Naive thymus-derived CD8-positive, alpha-beta T cell (primary cell): ENCODE measurements around the gene DEFB119. TPM values are rescaled to one million over a fixed set of nuclear protein-coding genes. Genes with fewer than 3 reads are reported as not detected.
"Not testable (repeated sequence)": the region's sequence is repeated elsewhere in the genome, so short reads cannot be mapped to it uniquely, and the experiment has no call there.

Experiments
- ATAC-seq, 2 donors: fragments of 150-1000 bp; cut with Tn5 transposase in 1 of 2; sonication (Bioruptor Pico), chemical (Tn5 transposase) in 1 of 2; 1 replicate in 1 of 2; 2 replicates in 1 of 2; pipeline ENCODE4 v1.10.0; 2021; ENCODE audit warnings: mild to moderate bottlenecking in 2 of 2, moderate library complexity in 2 of 2
- POLR2A ChIA-PET: fragments of 350-600 bp; sonication (Branson Sonifier 250); formaldehyde crosslinking; loops from one replicate; lab custom pipeline; 2021; ENCODE audit warnings: antibody characterized with exemption; lab: Charles Lee
- DNase-seq, 10 donors: peaks; one replicate each; pipeline versions ENCODE4 v3.0.0 to v3.0.0-alpha.2; 2020 to 2022
- H3K27ac Mint-ChIP-seq, 10 donors: one replicate each; pipeline ENCODE4 v1.8.0; 2020 to 2022; ENCODE audit warnings: mild to moderate bottlenecking in 10 of 10, mixed read lengths in 10 of 10, moderate library complexity in 4 of 10, inconsistent platforms in 1 of 10
- H3K27me3 Mint-ChIP-seq, 5 donors: one replicate each; pipeline ENCODE4 v1.8.0; 2021 to 2022; ENCODE audit warnings: mixed read lengths in 5 of 5
- H3K36me3 Mint-ChIP-seq, 3 donors: one replicate each; pipeline ENCODE4 v1.8.0; 2020 to 2022; ENCODE audit warnings: mixed read lengths in 3 of 3, mild to moderate bottlenecking in 2 of 3, inconsistent platforms in 1 of 3
- H3K4me1 Mint-ChIP-seq, 4 donors: one replicate each; pipeline ENCODE4 v1.8.0; 2021 to 2022; ENCODE audit warnings: mixed read lengths in 4 of 4
- H3K4me3 Mint-ChIP-seq, 10 donors: one replicate each; pipeline ENCODE4 v1.8.0; 2020 to 2022; ENCODE audit warnings: mild to moderate bottlenecking in 10 of 10, mixed read lengths in 10 of 10, moderate library complexity in 6 of 10, inconsistent platforms in 1 of 10
- H3K9me3 Mint-ChIP-seq, 9 donors: one replicate each; pipeline ENCODE4 v1.8.0; 2020 to 2022; ENCODE audit warnings: mixed read lengths in 9 of 9, mild to moderate bottlenecking in 3 of 9, inconsistent platforms in 1 of 9, moderate library complexity in 1 of 9
- polyA plus RNA-seq, 3 donors: library from polyadenylated mRNA; unstranded; fragments of 300-500 nt; fragmentation: Illumina TruSeq; gene quantifications; one replicate each; pipeline ENCODE4 v1.2.3, GENCODE V29; 2021
- total RNA-seq, 8 experiments: library from RNA in 2 of 8; stranded (reverse) in 2 of 8; gene quantifications; one replicate each; pipeline ENCODE4 v1.2.3 and lab custom pipeline; 2021 to 2026

The DEFB119 gene
- total and polyA plus RNA-seq, 5 experiments from 2014 or later, result not detected

- H3K4me1 Mint-ChIP-seq, result no peaks in the 10 kb centered on the region
- POLR2A ChIA-PET, result no interaction called here
- DNase-seq (no peak), ATAC-seq (no peak)
- H3K27ac Mint-ChIP-seq, result no peak overlapping the region
- peaks cover 4 to 12% (median 6%) of the 10 kb centered on the region in 5 donors for H3K27me3 Mint-ChIP-seq
- peaks cover 0 to 9% (median 0%) of the 10 kb centered on the region in 3 donors for H3K36me3 Mint-ChIP-seq
- H3K4me3 Mint-ChIP-seq, result no peak overlapping the region
- peaks cover 0 to 14% (median 7%) of the 10 kb centered on the region in 9 donors for H3K9me3 Mint-ChIP-seq
These were observed 16.0 kb downstream of the DEFB119 start for GRCh38 chr20:31374346-31374745.

GRCh38 chr20:31368301-31368700, 22.1 kb downstream of the DEFB119 start, which contains the start of gene DEFB118:
DEFB118 (plus strand) TSS chr20:31368601; CDS start chr20:31368651, 50 bp downstream.
- no peak within 1 kb of the TSS for H3K27ac Mint-ChIP-seq
- H3K27me3 Mint-ChIP-seq, result peaks cover 0 to 5% (median 3%) of the 10 kb centered on the region in 5 donors
- POLR2A ChIA-PET, result no interaction called here
- peaks cover 0 to 4% (median 0%) of the 10 kb centered on the region in 3 donors for H3K36me3 Mint-ChIP-seq
- no peaks in the 10 kb centered on the region for H3K4me1 Mint-ChIP-seq
- H3K9me3 Mint-ChIP-seq, result peaks cover 0 to 17% (median 8%) of the 10 kb centered on the region in 9 donors
- ATAC-seq (no peak), DNase-seq (no peak)
- H3K4me3 Mint-ChIP-seq, result no peak within 1 kb of the TSS

- H3K36me3 Mint-ChIP-seq, H3K4me1 Mint-ChIP-seq, ATAC-seq, POLR2A ChIA-PET, H3K27ac Mint-ChIP-seq, H3K27me3 Mint-ChIP-seq, DNase-seq, H3K4me3 Mint-ChIP-seq: not testable (repeated sequence)
- H3K9me3 Mint-ChIP-seq, result peaks cover 0 to 17% (median 10%) of the 10 kb centered on the region in 9 donors
These were observed 26.1 kb downstream of the DEFB119 start for GRCh38 chr20:31364272-31364671.

GRCh38 chr20:31363295-31363694, 27.1 kb downstream of the DEFB119 start:
- POLR2A ChIA-PET, result no interaction called here
- Mint-ChIP-seq H3K36me3 (no peaks in the 10 kb centered on the region), H3K4me1 (no peaks in the 10 kb centered on the region), H3K27me3 (peaks cover 0 to 4% (median 3%) of the 10 kb centered on the region in 5 donors), H3K9me3 (peaks cover 0 to 17% (median 10%) of the 10 kb centered on the region in 9 donors), H3K27ac (no peak overlapping the region), H3K4me3 (no peak overlapping the region)
- DNase-seq (no peak), ATAC-seq (no peak)

- no peak for ATAC-seq
- POLR2A ChIA-PET, result no interaction called here
- Mint-ChIP-seq H3K4me3 (no peak overlapping the region), H3K4me1 (no peaks in the 10 kb centered on the region), H3K36me3 (no peaks in the 10 kb centered on the region), H3K27me3 (peaks cover 0 to 8% (median 3%) of the 10 kb centered on the region in 5 donors), H3K27ac (no peak overlapping the region), H3K9me3 (peaks cover 0 to 3% (median 2%) of the 10 kb centered on the region in 9 donors)
- no peak for DNase-seq
These were observed 34.4 kb downstream of the DEFB119 start for GRCh38 chr20:31355981-31356380.

- Mint-ChIP-seq H3K27me3 (peaks cover 0 to 4% (median 0%) of the 10 kb centered on the region in 5 donors), H3K36me3 (no peaks in the 10 kb centered on the region), H3K27ac (no peak overlapping the region), H3K4me3 (no peak overlapping the region), H3K9me3 (peaks cover 0 to 12% (median 4%) of the 10 kb centered on the region in 9 donors), H3K4me1 (no peaks in the 10 kb centered on the region)
- ATAC-seq (no peak), DNase-seq (no peak)
- POLR2A ChIA-PET, result no interaction called here
These were observed 48.9 kb downstream of the DEFB119 start for GRCh38 chr20:31341470-31341869.

- POLR2A ChIA-PET, result no interaction called here
- Mint-ChIP-seq H3K27me3 (peaks cover 0 to 17% (median 2%) of the 10 kb centered on the region in 5 donors), H3K4me3 (no peak overlapping the region), H3K4me1 (no peaks in the 10 kb centered on the region), H3K36me3 (peaks cover 3 to 16% (median 4%) of the 10 kb centered on the region in 3 donors), H3K27ac (peak overlapping the region in 1 of 10 donors; percentile 36), H3K9me3 (peaks cover 4 to 35% (median 15%) of the 10 kb centered on the region in 9 donors)
- DNase-seq (no peak), ATAC-seq (no peak)
These were observed 59.5 kb downstream of the DEFB119 start for GRCh38 chr20:31330893-31331292.

Other genes starting within 250 kb of the DEFB119 start
- not detected for gene DEFB115, start 132.9 kb downstream of the DEFB119 start, total RNA-seq
- gene DEFB115, start 132.9 kb downstream of the DEFB119 start, polyA plus RNA-seq, result not detected
- gene DEFB116, start 82.0 kb downstream of the DEFB119 start, total RNA-seq, result not detected
- not detected for gene DEFB116, start 82.0 kb downstream of the DEFB119 start, polyA plus RNA-seq
- gene DEFB118, start 22.0 kb downstream of the DEFB119 start, total RNA-seq, result not detected
- not detected for gene DEFB118, start 22.0 kb downstream of the DEFB119 start, polyA plus RNA-seq
- gene DEFB121, start 15.6 kb upstream of the DEFB119 start, total RNA-seq, result not detected
- not detected for gene DEFB121, start 15.6 kb upstream of the DEFB119 start, polyA plus RNA-seq
- gene DEFB123, start 50.0 kb upstream of the DEFB119 start, total RNA-seq, result not detected
- not detected for gene DEFB123, start 50.0 kb upstream of the DEFB119 start, polyA plus RNA-seq
- not detected for gene DEFB124, start 84.5 kb upstream of the DEFB119 start, total RNA-seq
- gene DEFB124, start 84.5 kb upstream of the DEFB119 start, polyA plus RNA-seq, result not detected
- not detected for gene REM1, start 84.7 kb upstream of the DEFB119 start, total RNA-seq
- gene REM1, start 84.7 kb upstream of the DEFB119 start, polyA plus RNA-seq, result not detected
- 100 to 1,000 TPM; 105 to 109 TPM for gene HM13, start 123.9 kb upstream of the DEFB119 start, total RNA-seq
- 100 to 1,000 TPM in 2 of 3 donors, 10 to 100 TPM in 1; 96.5 to 115 (median 113) TPM for gene HM13, start 123.9 kb upstream of the DEFB119 start, polyA plus RNA-seq
- 1 to 10 TPM in 1 of 2 experiments, under 1 TPM in 1; 0.88 to 1.3 TPM for gene ID1, start 214.7 kb upstream of the DEFB119 start, total RNA-seq
- under 1 TPM; 0.29 to 0.87 (median 0.51) TPM for gene ID1, start 214.7 kb upstream of the DEFB119 start, polyA plus RNA-seq
- gene COX4I2, start 247.3 kb upstream of the DEFB119 start, total RNA-seq, result not detected
- gene COX4I2, start 247.3 kb upstream of the DEFB119 start, polyA plus RNA-seq, result not detected